Left lung (tissue), 10 donors: ENCODE measurements around the gene ZNF593. TPM values are rescaled to one million over a fixed set of nuclear protein-coding genes. Genes with fewer than 3 reads are reported as not detected.

Source experiments
- ATAC-seq: fragments of 200-7000 bp; cut with Tn5 transposase; one replicate; pipeline ENCODE4 v1.9.1; 2020; ENCODE audit warnings: moderate library complexity
- DNase-seq, 4 donors: peaks; one replicate each; pipeline ENCODE4 v3.0.0-alpha.2; 2013 to 2020
- H3K27ac ChIP-seq, 2 donors: fragments of 200-600 bp; sonication (generic) in 1 of 2; one replicate each; pipeline versions ENCODE4 v1.5.0 to v1.8.0; 2020 to 2021
- H3K27me3 ChIP-seq, 2 donors: fragments of 200-600 bp; sonication (generic) in 1 of 2; one replicate each; pipeline versions ENCODE4 v1.5.0 to v1.8.0; 2020 to 2021
- H3K36me3 ChIP-seq, 2 donors: fragments of 200-600 bp; sonication (generic) in 1 of 2; one replicate each; pipeline versions ENCODE4 v1.5.0 to v1.8.0; 2020 to 2021
- H3K4me1 ChIP-seq, 2 donors: fragments of 200-600 bp; one replicate each; pipeline ENCODE4 v1.8.0; 2021
- H3K4me3 ChIP-seq, 2 donors: fragments of 200-600 bp; sonication (generic) in 1 of 2; one replicate each; pipeline versions ENCODE4 v1.5.0 to v1.8.0; 2020 to 2021; ENCODE audit warnings: mild to moderate bottlenecking in 1 of 2
- H3K9me3 ChIP-seq, 2 donors: fragments of 200-600 bp; sonication (generic) in 1 of 2; one replicate each; pipeline versions ENCODE4 v1.5.0 to v1.8.0; 2020 to 2021
- intact Hi-C, 2 donors: fragments of 100-400 bp; cut with DNase I; formaldehyde crosslinking; loops; one replicate each; pipeline versions ENCODE4 v1.11.2 to v1.14.2; 2022
- polyA plus RNA-seq, 6 donors: library from polyadenylated mRNA; unstranded; fragments of 120-200 nt; gene quantifications; one replicate each; pipeline ENCODE4 v1.2.1, GENCODE V29; 2013; ENCODE audit not compliant: insufficient read length in 6 of 6
- total RNA-seq, 2 donors: library from RNA; stranded (reverse); fragmentation: NEBNext Ultra II Directional; extraction: Animal tissue kit (Norgen Biotek cat#: 25700); gene quantifications; one replicate each; pipeline ENCODE4 v1.2.1, GENCODE V29; 2021
- TF ChIP-seq, protein P1 (sequence below), 2 donors: fragments of 200-600 bp; sonication (generic) in 1 of 2; IDR thresholded peaks; one replicate each; pipeline versions ENCODE4 v1.5.0 to v1.8.0; 2021; ENCODE audit warnings: antibody characterized with exemption in 2 of 2
- donor health status: DM: no; HTN: yes; CAD: no.
- donor health status: DM: no; HTN: no; CAD: no.

ZNF593 gene
- total and polyA plus RNA-seq, 8 donors: 8.7 to 32.2 (median 15.9) TPM

DNA sequence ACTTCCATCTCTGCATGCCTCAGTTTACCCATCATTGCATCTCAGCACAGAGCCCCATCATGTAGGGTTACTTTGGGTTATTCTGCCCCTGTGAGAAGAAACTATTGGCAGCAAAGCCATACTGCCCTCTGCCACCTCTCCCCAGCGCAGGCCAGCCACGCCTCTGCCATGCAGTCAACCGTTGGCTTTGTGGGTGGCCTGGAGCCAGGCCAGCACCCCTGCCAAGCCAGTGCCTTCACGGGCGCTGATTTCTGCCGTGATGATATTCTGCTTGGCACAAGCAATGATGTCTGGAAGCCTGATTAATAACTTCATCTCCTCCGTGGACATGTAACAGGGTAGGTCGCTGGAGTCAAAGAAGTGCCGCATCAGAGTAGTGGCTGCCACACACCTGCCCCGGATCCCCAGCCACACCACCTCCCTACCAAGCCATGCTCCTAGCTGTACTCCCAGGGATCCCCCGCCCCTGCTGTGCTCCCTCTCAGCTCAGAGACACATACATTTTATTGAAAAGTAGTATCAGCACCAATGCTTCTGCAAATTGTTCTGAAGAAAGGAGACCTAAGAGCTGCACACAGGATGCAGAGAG, 49.3 kb downstream of the ZNF593 start:
- H3K27me3 ChIP-seq: peaks cover 0 to 24% of the 10 kb centered on the region in 2 donors
- no peaks in the 10 kb centered on the region for H3K4me1 ChIP-seq
- TF ChIP-seq, protein P1, sequence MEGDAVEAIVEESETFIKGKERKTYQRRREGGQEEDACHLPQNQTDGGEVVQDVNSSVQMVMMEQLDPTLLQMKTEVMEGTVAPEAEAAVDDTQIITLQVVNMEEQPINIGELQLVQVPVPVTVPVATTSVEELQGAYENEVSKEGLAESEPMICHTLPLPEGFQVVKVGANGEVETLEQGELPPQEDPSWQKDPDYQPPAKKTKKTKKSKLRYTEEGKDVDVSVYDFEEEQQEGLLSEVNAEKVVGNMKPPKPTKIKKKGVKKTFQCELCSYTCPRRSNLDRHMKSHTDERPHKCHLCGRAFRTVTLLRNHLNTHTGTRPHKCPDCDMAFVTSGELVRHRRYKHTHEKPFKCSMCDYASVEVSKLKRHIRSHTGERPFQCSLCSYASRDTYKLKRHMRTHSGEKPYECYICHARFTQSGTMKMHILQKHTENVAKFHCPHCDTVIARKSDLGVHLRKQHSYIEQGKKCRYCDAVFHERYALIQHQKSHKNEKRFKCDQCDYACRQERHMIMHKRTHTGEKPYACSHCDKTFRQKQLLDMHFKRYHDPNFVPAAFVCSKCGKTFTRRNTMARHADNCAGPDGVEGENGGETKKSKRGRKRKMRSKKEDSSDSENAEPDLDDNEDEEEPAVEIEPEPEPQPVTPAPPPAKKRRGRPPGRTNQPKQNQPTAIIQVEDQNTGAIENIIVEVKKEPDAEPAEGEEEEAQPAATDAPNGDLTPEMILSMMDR (IDR thresholded peaks at IDR 0.05): no peak
- no peak overlapping the region for H3K4me3 ChIP-seq
- no peaks in the 10 kb centered on the region for H3K9me3 ChIP-seq
- H3K36me3 ChIP-seq: no peaks in the 10 kb centered on the region
- no peak for ATAC-seq
- no peak for DNase-seq
- intact Hi-C loops: no loop called here
- H3K27ac ChIP-seq: no peak overlapping the region

Other genes starting within 250 kb of the ZNF593 start
- gene PAFAH2, start 171.8 kb upstream of the ZNF593 start, total RNA-seq: 10 to 100 TPM; 13.6 to 25.2 TPM
- 10 to 100 TPM; 11.7 to 17.5 (median 12.9) TPM for gene PAFAH2, start 171.8 kb upstream of the ZNF593 start, polyA plus RNA-seq
- 1 to 10 TPM in 1 of 2 donors, under 1 TPM in 1; 0.13 to 1.0 TPM for gene EXTL1, start 148.1 kb upstream of the ZNF593 start, total RNA-seq
- under 1 TPM; 0.71 to 0.90 (median 0.79) TPM for gene EXTL1, start 148.1 kb upstream of the ZNF593 start, polyA plus RNA-seq
- gene SLC30A2, start 123.8 kb upstream of the ZNF593 start, total RNA-seq: under 1 TPM in 1 of 2 donors, not detected in 1; 0.15 TPM
- gene SLC30A2, start 123.8 kb upstream of the ZNF593 start, polyA plus RNA-seq: under 1 TPM; 0.14 to 0.29 (median 0.27) TPM
- gene TRIM63, start 102.3 kb upstream of the ZNF593 start, total RNA-seq: under 1 TPM; 0.15 to 0.26 TPM
- gene TRIM63, start 102.3 kb upstream of the ZNF593 start, polyA plus RNA-seq: 1 to 10 TPM in 2 of 6 donors, under 1 TPM in 1, not detected in 3; 0.29 to 1.8 (median 1.2) TPM
- 10 to 100 TPM in 1 of 2 donors, 1 to 10 TPM in 1; 7.0 to 12.7 TPM for gene PDIK1L, start 58.1 kb upstream of the ZNF593 start, total RNA-seq
- 10 to 100 TPM; 20.6 to 26.0 (median 23.2) TPM for gene PDIK1L, start 58.1 kb upstream of the ZNF593 start, polyA plus RNA-seq
- gene FAM110D, start 10.8 kb upstream of the ZNF593 start, total RNA-seq: 1 to 10 TPM; 2.3 to 5.1 TPM
- 1 to 10 TPM; 1.0 to 2.2 (median 1.4) TPM for gene FAM110D, start 10.8 kb upstream of the ZNF593 start, polyA plus RNA-seq
- gene C1orf232, start 945 bp upstream of the ZNF593 start, total RNA-seq: not detected
- gene C1orf232, start 945 bp upstream of the ZNF593 start, polyA plus RNA-seq: not detected
- not detected for gene ZNF593OS, start 1.9 kb downstream of the ZNF593 start, total RNA-seq
- gene ZNF593OS, start 1.9 kb downstream of the ZNF593 start, polyA plus RNA-seq: 1 to 10 TPM; 1.0 to 3.2 (median 1.2) TPM
- 10 to 100 TPM; 17.2 to 32.9 TPM for gene CNKSR1, start 7.6 kb downstream of the ZNF593 start, total RNA-seq
- gene CNKSR1, start 7.6 kb downstream of the ZNF593 start, polyA plus RNA-seq: 10 to 100 TPM; 15.8 to 25.5 (median 22.5) TPM
- gene CATSPER4, start 20.7 kb downstream of the ZNF593 start, total RNA-seq: not detected
- under 1 TPM in 2 of 6 donors, not detected in 4; 0.11 to 0.13 TPM for gene CATSPER4, start 20.7 kb downstream of the ZNF593 start, polyA plus RNA-seq
- 10 to 100 TPM; 12.1 to 13.6 TPM for gene CEP85, start 64.3 kb downstream of the ZNF593 start, total RNA-seq
- 10 to 100 TPM; 20.8 to 24.8 (median 21.7) TPM for gene CEP85, start 64.3 kb downstream of the ZNF593 start, polyA plus RNA-seq
- 100 to 1,000 TPM; 210 to 347 TPM for gene SH3BGRL3, start 110.2 kb downstream of the ZNF593 start, total RNA-seq
- 100 to 1,000 TPM in 4 of 6 donors, 10 to 100 TPM in 2; 90.4 to 120 (median 106) TPM for gene SH3BGRL3, start 110.2 kb downstream of the ZNF593 start, polyA plus RNA-seq
- gene UBXN11, start 136.7 kb downstream of the ZNF593 start, total RNA-seq: 10 to 100 TPM; 24.0 to 43.1 TPM
- 10 to 100 TPM; 23.0 to 29.7 (median 26.1) TPM for gene UBXN11, start 136.7 kb downstream of the ZNF593 start, polyA plus RNA-seq
- gene CD52, start 148.1 kb downstream of the ZNF593 start, total RNA-seq: 100 to 1,000 TPM in 1 of 2 donors, 10 to 100 TPM in 1; 96.7 to 170 TPM
- 1 to 10 TPM; 2.6 to 6.4 (median 5.8) TPM for gene CD52, start 148.1 kb downstream of the ZNF593 start, polyA plus RNA-seq
- gene CRYBG2, start 184.2 kb downstream of the ZNF593 start, total RNA-seq: 1 to 10 TPM; 2.0 to 7.6 TPM
- 1 to 10 TPM in 5 of 6 donors, under 1 TPM in 1; 0.94 to 2.4 (median 1.4) TPM for gene CRYBG2, start 184.2 kb downstream of the ZNF593 start, polyA plus RNA-seq
- under 1 TPM; 0.47 to 0.86 TPM for gene ZNF683, start 202.8 kb downstream of the ZNF593 start, total RNA-seq
- under 1 TPM in 5 of 6 donors, not detected in 1; 0.09 to 0.22 (median 0.18) TPM for gene ZNF683, start 202.8 kb downstream of the ZNF593 start, polyA plus RNA-seq
- gene LIN28A, start 240.9 kb downstream of the ZNF593 start, total RNA-seq: not detected
- under 1 TPM; 0.06 to 0.11 (median 0.10) TPM for gene LIN28A, start 240.9 kb downstream of the ZNF593 start, polyA plus RNA-seq